ENCODE results near the gene CCL27. TPM values are rescaled to one million over a fixed set of nuclear protein-coding genes. Genes with fewer than 3 reads are reported as not detected.

Gene CCL27
- total RNA-seq, 1 experiment from 2014 or later, result 0.68 TPM

DNA sequence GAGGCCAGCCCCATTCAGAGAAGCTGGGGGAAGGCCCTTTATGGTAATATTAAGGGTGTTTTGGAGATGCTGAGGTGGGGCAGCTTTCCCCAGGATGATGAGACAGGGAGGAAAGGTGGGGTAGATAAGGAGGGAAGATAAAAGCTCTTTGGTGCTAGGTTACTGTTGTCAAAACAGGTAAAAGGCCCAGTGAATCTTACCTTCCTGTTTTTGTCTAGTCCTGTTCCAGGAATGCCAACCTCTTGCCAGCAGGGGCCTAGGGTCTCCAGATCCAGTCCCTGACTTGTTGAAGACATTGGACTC, 797 bp upstream of the CCL27 start:
- H3K27ac Mint-ChIP-seq, result no peak overlapping the region
- H3K36me3 Mint-ChIP-seq, result peaks cover 4% of the 10 kb centered on the region; the same call in 1 of the 2 replicates
- peaks cover 6% of the 10 kb centered on the region for H3K27me3 Mint-ChIP-seq (ENCODE audit: low read depth)
- no peak for TF ChIP-seq ZNF219 (CRISPR knock-in tag; IDR thresholded peaks at IDR 0.05; ENCODE audit: borderline replicate concordance)
- TF ChIP-seq GRHL2 (CRISPR knock-in tag; IDR thresholded peaks at IDR 0.05; ENCODE audit: insufficient replicate concordance, severe bottlenecking), result no peak
- no peak for TF ChIP-seq ELF4 (CRISPR knock-in tag; IDR thresholded peaks at IDR 0.05; ENCODE audit: low read depth)
- TF ChIP-seq, protein P1, sequence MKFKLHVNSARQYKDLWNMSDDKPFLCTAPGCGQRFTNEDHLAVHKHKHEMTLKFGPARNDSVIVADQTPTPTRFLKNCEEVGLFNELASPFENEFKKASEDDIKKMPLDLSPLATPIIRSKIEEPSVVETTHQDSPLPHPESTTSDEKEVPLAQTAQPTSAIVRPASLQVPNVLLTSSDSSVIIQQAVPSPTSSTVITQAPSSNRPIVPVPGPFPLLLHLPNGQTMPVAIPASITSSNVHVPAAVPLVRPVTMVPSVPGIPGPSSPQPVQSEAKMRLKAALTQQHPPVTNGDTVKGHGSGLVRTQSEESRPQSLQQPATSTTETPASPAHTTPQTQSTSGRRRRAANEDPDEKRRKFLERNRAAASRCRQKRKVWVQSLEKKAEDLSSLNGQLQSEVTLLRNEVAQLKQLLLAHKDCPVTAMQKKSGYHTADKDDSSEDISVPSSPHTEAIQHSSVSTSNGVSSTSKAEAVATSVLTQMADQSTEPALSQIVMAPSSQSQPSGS (CRISPR knock-in tag; IDR thresholded peaks at IDR 0.05; ENCODE audit: borderline replicate concordance, low read depth), result no peak
- TF ChIP-seq, protein P2, sequence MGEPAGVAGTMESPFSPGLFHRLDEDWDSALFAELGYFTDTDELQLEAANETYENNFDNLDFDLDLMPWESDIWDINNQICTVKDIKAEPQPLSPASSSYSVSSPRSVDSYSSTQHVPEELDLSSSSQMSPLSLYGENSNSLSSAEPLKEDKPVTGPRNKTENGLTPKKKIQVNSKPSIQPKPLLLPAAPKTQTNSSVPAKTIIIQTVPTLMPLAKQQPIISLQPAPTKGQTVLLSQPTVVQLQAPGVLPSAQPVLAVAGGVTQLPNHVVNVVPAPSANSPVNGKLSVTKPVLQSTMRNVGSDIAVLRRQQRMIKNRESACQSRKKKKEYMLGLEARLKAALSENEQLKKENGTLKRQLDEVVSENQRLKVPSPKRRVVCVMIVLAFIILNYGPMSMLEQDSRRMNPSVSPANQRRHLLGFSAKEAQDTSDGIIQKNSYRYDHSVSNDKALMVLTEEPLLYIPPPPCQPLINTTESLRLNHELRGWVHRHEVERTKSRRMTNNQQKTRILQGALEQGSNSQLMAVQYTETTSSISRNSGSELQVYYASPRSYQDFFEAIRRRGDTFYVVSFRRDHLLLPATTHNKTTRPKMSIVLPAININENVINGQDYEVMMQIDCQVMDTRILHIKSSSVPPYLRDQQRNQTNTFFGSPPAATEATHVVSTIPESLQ (CRISPR knock-in tag; IDR thresholded peaks at IDR 0.05), result no peak
- TF ChIP-seq, protein P3, sequence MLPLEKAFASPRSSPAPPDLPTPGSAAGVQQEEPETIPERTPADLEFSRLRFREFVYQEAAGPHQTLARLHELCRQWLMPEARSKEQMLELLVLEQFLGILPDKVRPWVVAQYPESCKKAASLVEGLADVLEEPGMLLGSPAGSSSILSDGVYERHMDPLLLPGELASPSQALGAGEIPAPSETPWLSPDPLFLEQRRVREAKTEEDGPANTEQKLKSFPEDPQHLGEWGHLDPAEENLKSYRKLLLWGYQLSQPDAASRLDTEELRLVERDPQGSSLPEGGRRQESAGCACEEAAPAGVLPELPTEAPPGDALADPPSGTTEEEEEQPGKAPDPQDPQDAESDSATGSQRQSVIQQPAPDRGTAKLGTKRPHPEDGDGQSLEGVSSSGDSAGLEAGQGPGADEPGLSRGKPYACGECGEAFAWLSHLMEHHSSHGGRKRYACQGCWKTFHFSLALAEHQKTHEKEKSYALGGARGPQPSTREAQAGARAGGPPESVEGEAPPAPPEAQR (CRISPR knock-in tag; IDR thresholded peaks at IDR 0.05), result no peak
- TF ChIP-seq, protein P4, sequence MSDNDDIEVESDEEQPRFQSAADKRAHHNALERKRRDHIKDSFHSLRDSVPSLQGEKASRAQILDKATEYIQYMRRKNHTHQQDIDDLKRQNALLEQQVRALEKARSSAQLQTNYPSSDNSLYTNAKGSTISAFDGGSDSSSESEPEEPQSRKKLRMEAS (CRISPR knock-in tag; IDR thresholded peaks at IDR 0.05), result no peak
- TF ChIP-seq, protein P5, sequence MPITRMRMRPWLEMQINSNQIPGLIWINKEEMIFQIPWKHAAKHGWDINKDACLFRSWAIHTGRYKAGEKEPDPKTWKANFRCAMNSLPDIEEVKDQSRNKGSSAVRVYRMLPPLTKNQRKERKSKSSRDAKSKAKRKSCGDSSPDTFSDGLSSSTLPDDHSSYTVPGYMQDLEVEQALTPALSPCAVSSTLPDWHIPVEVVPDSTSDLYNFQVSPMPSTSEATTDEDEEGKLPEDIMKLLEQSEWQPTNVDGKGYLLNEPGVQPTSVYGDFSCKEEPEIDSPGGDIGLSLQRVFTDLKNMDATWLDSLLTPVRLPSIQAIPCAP (CRISPR knock-in tag; IDR thresholded peaks at IDR 0.05), result no peak
- no peak for TF ChIP-seq KAT7 (CRISPR knock-in tag; IDR thresholded peaks at IDR 0.05; ENCODE audit: borderline replicate concordance)
- TF ChIP-seq, protein P6, sequence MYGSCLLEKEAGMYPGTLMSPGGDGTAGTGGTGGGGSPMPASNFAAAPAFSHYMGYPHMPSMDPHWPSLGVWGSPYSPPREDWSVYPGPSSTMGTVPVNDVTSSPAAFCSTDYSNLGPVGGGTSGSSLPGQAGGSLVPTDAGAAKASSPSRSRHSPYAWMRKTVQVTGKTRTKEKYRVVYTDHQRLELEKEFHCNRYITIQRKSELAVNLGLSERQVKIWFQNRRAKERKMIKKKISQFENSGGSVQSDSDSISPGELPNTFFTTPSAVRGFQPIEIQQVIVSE (CRISPR knock-in tag; IDR thresholded peaks at IDR 0.05; ENCODE audit: borderline replicate concordance), result no peak
- TF ChIP-seq, protein P7, sequence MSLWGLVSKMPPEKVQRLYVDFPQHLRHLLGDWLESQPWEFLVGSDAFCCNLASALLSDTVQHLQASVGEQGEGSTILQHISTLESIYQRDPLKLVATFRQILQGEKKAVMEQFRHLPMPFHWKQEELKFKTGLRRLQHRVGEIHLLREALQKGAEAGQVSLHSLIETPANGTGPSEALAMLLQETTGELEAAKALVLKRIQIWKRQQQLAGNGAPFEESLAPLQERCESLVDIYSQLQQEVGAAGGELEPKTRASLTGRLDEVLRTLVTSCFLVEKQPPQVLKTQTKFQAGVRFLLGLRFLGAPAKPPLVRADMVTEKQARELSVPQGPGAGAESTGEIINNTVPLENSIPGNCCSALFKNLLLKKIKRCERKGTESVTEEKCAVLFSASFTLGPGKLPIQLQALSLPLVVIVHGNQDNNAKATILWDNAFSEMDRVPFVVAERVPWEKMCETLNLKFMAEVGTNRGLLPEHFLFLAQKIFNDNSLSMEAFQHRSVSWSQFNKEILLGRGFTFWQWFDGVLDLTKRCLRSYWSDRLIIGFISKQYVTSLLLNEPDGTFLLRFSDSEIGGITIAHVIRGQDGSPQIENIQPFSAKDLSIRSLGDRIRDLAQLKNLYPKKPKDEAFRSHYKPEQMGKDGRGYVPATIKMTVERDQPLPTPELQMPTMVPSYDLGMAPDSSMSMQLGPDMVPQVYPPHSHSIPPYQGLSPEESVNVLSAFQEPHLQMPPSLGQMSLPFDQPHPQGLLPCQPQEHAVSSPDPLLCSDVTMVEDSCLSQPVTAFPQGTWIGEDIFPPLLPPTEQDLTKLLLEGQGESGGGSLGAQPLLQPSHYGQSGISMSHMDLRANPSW (CRISPR knock-in tag; conservative IDR thresholded peaks at IDR 0.05; ENCODE audit: low read depth), result no peak
- TF ChIP-seq, protein P8, sequence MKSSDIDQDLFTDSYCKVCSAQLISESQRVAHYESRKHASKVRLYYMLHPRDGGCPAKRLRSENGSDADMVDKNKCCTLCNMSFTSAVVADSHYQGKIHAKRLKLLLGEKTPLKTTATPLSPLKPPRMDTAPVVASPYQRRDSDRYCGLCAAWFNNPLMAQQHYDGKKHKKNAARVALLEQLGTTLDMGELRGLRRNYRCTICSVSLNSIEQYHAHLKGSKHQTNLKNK (CRISPR knock-in tag; IDR thresholded peaks at IDR 0.05), result no peak
- TF ChIP-seq FOXP1 (CRISPR knock-in tag; IDR thresholded peaks at IDR 0.05; ENCODE audit: borderline replicate concordance), result no peak
- TF ChIP-seq TP53 (CRISPR knock-in tag; IDR thresholded peaks at IDR 0.05), result no peak
- TF ChIP-seq, protein P9, sequence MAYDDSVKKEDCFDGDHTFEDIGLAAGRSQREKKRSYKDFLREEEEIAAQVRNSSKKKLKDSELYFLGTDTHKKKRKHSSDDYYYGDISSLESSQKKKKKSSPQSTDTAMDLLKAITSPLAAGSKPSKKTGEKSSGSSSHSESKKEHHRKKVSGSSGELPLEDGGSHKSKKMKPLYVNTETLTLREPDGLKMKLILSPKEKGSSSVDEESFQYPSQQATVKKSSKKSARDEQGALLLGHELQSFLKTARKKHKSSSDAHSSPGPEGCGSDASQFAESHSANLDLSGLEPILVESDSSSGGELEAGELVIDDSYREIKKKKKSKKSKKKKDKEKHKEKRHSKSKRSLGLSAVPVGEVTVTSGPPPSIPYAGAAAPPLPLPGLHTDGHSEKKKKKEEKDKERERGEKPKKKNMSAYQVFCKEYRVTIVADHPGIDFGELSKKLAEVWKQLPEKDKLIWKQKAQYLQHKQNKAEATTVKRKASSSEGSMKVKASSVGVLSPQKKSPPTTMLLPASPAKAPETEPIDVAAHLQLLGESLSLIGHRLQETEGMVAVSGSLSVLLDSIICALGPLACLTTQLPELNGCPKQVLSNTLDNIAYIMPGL (CRISPR knock-in tag; IDR thresholded peaks at IDR 0.05), result no peak
- no peaks in the 10 kb centered on the region for H3K9me3 Mint-ChIP-seq
- POLR2A ChIA-PET, result no interaction called here
- DNase-seq (ENCODE audit: low spot score) (no peak), ATAC-seq (no peak)
- H3K4me3 Mint-ChIP-seq, result no peak overlapping the region
- H3K4me1 Mint-ChIP-seq, result peaks cover 9% of the 10 kb centered on the region
- CTCF ChIA-PET, result interaction anchor here (1.2 to 3.5 kb wide), 6 partner anchors 11 to 331 kb away, joined by 3 to 56 read pairs (median 18); partner anchors contain the start of genes GALT, IL11RA and SIGMAR1
